ENCODE results near the gene FATE1. TPM values are rescaled to one million over a fixed set of nuclear protein-coding genes. Genes with fewer than 3 reads are reported as not detected.

FATE1 gene
- total RNA-seq, 4 donors from 2014 or later: 0.42 TPM; not detected in 3

DNA sequence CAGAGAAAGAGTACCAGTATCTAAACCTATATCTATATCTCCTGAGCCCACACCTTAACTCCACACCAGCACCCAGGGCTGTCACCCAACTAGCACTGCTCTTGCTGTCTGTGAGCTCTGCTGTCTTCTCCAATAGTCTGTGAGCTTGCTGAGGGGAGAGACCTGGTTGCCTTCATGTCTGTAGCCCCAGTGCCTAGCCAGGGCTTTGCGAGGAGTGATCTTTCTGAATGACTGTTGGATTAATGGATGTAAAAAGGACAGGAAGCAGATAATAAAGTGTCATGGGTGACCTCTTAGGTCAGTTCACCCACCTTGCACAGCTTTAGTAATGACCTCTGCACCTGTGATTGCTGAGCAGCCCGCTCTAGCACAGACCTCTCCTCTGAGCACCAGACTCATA lies 49.2 kb downstream of the FATE1 start:
- no peaks in the 10 kb centered on the region for H3K36me3 ChIP-seq
- H3K4me3 ChIP-seq: no peak overlapping the region
- no peak for ATAC-seq
- no peak for TF ChIP-seq POLR2AphosphoS5 (IDR thresholded peaks at IDR 0.05)
- TF ChIP-seq, protein P1, sequence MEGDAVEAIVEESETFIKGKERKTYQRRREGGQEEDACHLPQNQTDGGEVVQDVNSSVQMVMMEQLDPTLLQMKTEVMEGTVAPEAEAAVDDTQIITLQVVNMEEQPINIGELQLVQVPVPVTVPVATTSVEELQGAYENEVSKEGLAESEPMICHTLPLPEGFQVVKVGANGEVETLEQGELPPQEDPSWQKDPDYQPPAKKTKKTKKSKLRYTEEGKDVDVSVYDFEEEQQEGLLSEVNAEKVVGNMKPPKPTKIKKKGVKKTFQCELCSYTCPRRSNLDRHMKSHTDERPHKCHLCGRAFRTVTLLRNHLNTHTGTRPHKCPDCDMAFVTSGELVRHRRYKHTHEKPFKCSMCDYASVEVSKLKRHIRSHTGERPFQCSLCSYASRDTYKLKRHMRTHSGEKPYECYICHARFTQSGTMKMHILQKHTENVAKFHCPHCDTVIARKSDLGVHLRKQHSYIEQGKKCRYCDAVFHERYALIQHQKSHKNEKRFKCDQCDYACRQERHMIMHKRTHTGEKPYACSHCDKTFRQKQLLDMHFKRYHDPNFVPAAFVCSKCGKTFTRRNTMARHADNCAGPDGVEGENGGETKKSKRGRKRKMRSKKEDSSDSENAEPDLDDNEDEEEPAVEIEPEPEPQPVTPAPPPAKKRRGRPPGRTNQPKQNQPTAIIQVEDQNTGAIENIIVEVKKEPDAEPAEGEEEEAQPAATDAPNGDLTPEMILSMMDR (IDR thresholded peaks at IDR 0.05): no peak
- no peak for TF ChIP-seq POLR2A (IDR thresholded peaks at IDR 0.05)
- WGBS, 2 donors (ENCODE audit: low coverage in 1 of 2): 29% methylated on average over 1 of the region's 2 CpGs; no CpG with 5 or more reads in 1 of the 2 donors
- H3K27me3 ChIP-seq: no peaks in the 10 kb centered on the region
- no peaks in the 10 kb centered on the region for H3K9me3 ChIP-seq
- no peak overlapping the region for H3K27ac ChIP-seq
- H3K4me1 ChIP-seq: no peaks in the 10 kb centered on the region

DNA sequence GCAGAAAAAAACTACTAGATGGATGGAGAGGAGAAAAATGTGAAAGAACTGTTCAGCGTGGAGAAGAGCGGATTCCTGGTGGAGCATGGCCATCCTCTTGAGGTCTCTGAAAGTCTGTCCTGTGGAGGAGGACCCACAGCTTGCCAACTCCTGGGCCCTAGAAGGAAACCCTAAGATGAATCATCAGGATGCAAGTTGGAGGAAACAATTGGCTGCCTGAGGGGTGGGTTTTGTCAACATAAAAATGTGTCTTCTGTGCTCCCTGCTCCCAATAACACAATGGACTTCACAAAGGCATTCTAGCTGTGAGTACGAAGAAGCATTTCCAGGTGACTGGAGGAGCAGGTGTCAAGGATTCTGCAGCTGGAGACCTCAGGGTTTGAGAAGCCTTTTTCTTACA lies 55.9 kb downstream of the FATE1 start:
- no peak for ATAC-seq
- no peak for TF ChIP-seq POLR2A (IDR thresholded peaks at IDR 0.05)
- no peak for TF ChIP-seq EP300 (IDR thresholded peaks at IDR 0.05)
- TF ChIP-seq POLR2AphosphoS5 (IDR thresholded peaks at IDR 0.05): no peak
- TF ChIP-seq, protein P1 (IDR thresholded peaks at IDR 0.05): no peak
- 80 to 90% methylated on average over 1 to 2 of the region's 3 CpGs for WGBS, 2 donors (ENCODE audit: low coverage in 1 of 2)

More for the DNA sequence above, 55.9 kb downstream of the FATE1 start:
- no peaks in the 10 kb centered on the region for H3K4me1 ChIP-seq
- H3K27me3 ChIP-seq: no peaks in the 10 kb centered on the region
- no peaks in the 10 kb centered on the region for H3K36me3 ChIP-seq
- H3K4me3 ChIP-seq: no peak overlapping the region
- H3K27ac ChIP-seq: no peak overlapping the region
- H3K9me3 ChIP-seq: no peaks in the 10 kb centered on the region

Other genes starting within 250 kb of the FATE1 start
- not detected for gene PASD1, start 152.4 kb upstream of the FATE1 start, total RNA-seq
- gene PRRG3, start 20.6 kb upstream of the FATE1 start, total RNA-seq: 1 to 10 TPM in 1 of 4 donors, under 1 TPM in 3; 0.47 to 1.3 (median 0.71) TPM
- gene CNGA2, start 18.7 kb downstream of the FATE1 start, total RNA-seq: not detected
- not detected for gene MAGEA4, start 196.9 kb downstream of the FATE1 start, total RNA-seq